Natural killer cell (primary cell): ENCODE measurements around the gene PRR5. TPM values are rescaled to one million over a fixed set of nuclear protein-coding genes. Genes with fewer than 3 reads are reported as not detected.

Experiments
- ATAC-seq, 3 donors: fragments of 150-1000 bp in 2 of 3; fragments of 200-7000 bp in 1 of 3; cut with Tn5 transposase; 1 replicate in 1 of 3; 2 replicates in 2 of 3; pipeline ENCODE4 v1.10.0; 2021; ENCODE audit warnings: mild to moderate bottlenecking in 2 of 3, moderate library complexity in 2 of 3
- DNase-seq, 2 donors: peaks; one replicate each; pipeline versions ENCODE4 v3.0.0 to v3.0.0-alpha.2; 2013 to 2021; ENCODE audit warnings: mixed read lengths in 1 of 2
- H3K27ac ChIP-seq: one replicate; pipeline ENCODE4 v1.5.1; 2013; ENCODE audit warnings: mild to moderate bottlenecking, low read length
- H3K27me3 ChIP-seq: one replicate; pipeline ENCODE4 v1.6.1; 2013; ENCODE audit warnings: low read length; ENCODE audit not compliant: control insufficient read depth, insufficient read depth
- H3K36me3 ChIP-seq: one replicate; pipeline ENCODE4 v1.6.1; 2013; ENCODE audit warnings: low read length; ENCODE audit not compliant: control insufficient read depth, insufficient read depth
- H3K4me1 ChIP-seq: one replicate; pipeline ENCODE4 v1.6.1; 2013; ENCODE audit warnings: low read length; ENCODE audit not compliant: control insufficient read depth, insufficient read depth
- H3K4me3 ChIP-seq: one replicate; pipeline ENCODE4 v1.5.1; 2013; ENCODE audit warnings: low read length
- H3K9me3 ChIP-seq: one replicate; pipeline ENCODE4 v1.6.1; 2013; ENCODE audit warnings: low read length; ENCODE audit not compliant: control insufficient read depth, insufficient read depth
- H3K27ac Mint-ChIP-seq, 2 donors: one replicate each; pipeline ENCODE4 v1.8.0; 2022; ENCODE audit warnings: mild to moderate bottlenecking in 2 of 2, mixed read lengths in 2 of 2, moderate library complexity in 1 of 2
- H3K27me3 Mint-ChIP-seq, 2 donors: one replicate each; pipeline ENCODE4 v1.8.0; 2022; ENCODE audit warnings: low read depth in 2 of 2, mixed read lengths in 2 of 2
- H3K36me3 Mint-ChIP-seq: one replicate; pipeline ENCODE4 v1.8.0; 2022; ENCODE audit warnings: mixed read lengths
- H3K4me1 Mint-ChIP-seq, 2 donors: one replicate each; pipeline ENCODE4 v1.8.0; 2022; ENCODE audit warnings: mixed read lengths in 2 of 2
- H3K4me3 Mint-ChIP-seq: one replicate; pipeline ENCODE4 v1.8.0; 2022; ENCODE audit warnings: mild to moderate bottlenecking, moderate library complexity, mixed read lengths
- H3K9me3 Mint-ChIP-seq, 2 donors: one replicate each; pipeline ENCODE4 v1.8.0; 2022; ENCODE audit warnings: mixed read lengths in 2 of 2
- CTCF ChIP-seq: fragments of 200-600 bp; IDR thresholded peaks from one replicate; pipeline ENCODE4 v1.8.0; 2022; ENCODE audit warnings: antibody characterized with exemption
- WGBS: methylation state at CpG from one replicate; pipeline ENCODE4 v1.1.7; 2013; ENCODE audit warnings: missing lambda C conversion rate; ENCODE audit not compliant: insufficient coverage; 5-methylcytosine and 5-hydroxymethylcytosine counted together
- intact Hi-C: fragments of 100-400 bp; cut with micrococcal nuclease; formaldehyde crosslinking; loops from one replicate; pipeline ENCODE4 v1.14.2; 2022
- total RNA-seq, 4 donors: library from RNA; stranded (reverse); fragments of 120-200 nt in 1 of 4; gene quantifications; one replicate each; pipeline versions ENCODE4 v1.2.3 to v1.2.4, GENCODE V29; 2013 to 2022

PRR5 gene
- total RNA-seq, 3 donors from 2014 or later (not counting 1 experiment from before 2014, with no cell fraction given): 92.6 to 133 (median 93.4) TPM

GRCh38 chr22:44683881-44684280 is 18.1 kb upstream of the PRR5 start:
- 70% methylated on average over 8 of the region's 8 CpGs for WGBS
- H3K36me3 ChIP-seq: peaks cover 2% of the 10 kb centered on the region
- DNase-seq: no peak
- Mint-ChIP-seq H3K27ac (peak overlapping the region; percentile 81 to 84), H3K9me3 (no peaks in the 10 kb centered on the region), H3K4me3 (peak overlapping the region; percentile 55), H3K27me3 (no peaks in the 10 kb centered on the region), H3K4me1 (peaks cover 47 to 76% of the 10 kb centered on the region in 2 donors), H3K36me3 (no peaks in the 10 kb centered on the region)
- ATAC-seq: no peak
- intact Hi-C loops: loop anchor here (2.0 to 10.0 kb wide), 3 partner anchors 15 to 689 kb away; no protein-coding TSS in a partner anchor
- TF ChIP-seq CTCF: no peak
- no peaks in the 10 kb centered on the region for H3K27me3 ChIP-seq
- H3K27ac ChIP-seq: peak overlapping the region; percentile 71
- no peaks in the 10 kb centered on the region for H3K9me3 ChIP-seq
- H3K4me1 ChIP-seq: peaks cover 59% of the 10 kb centered on the region
- no peak overlapping the region for H3K4me3 ChIP-seq

DNA sequence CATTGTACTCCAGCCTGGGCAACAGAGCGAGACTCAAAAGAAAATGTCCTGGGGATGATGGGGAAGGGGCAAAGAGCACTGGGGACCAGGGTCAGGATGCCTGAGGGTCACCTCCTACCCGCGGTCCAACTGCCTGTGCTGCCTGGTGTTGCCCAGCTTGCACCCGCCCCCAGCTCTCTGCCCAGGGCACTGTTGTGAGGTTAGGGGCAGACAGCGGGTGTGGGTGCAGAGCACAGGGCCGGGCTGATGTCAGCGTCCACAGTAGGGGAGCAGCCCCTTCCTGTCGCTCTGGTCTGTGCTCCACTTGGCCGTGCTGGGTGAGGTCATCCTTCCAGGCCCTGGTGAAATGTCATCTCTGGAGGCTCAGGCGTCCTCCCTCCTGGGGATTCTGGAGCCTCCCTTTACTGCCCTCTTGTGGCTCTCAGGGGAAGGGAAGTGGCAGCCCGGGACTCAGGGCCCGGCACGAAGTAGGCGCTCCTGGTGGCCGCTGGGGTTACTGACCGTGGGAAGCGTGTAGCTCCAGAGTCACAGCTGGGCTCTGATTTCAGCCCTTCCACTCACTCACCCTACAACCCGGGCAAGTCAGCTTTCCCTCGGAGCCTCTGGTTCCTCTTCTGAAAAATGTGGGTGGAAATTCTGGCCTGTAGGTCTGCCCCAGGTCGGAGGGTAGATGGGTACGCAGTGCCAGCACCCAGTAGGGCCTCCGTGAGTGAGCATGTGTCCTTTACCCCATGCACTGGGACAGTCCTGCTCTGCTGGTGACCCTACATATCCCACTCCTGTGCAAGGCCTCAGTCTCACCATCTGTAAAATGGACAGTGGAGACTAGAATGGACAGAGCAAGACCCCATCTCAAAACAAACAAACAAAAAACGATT is 17.3 kb upstream of the PRR5 start:
- H3K27me3 ChIP-seq: no peaks in the 10 kb centered on the region
- H3K4me1 ChIP-seq: peaks cover 59% of the 10 kb centered on the region
- Mint-ChIP-seq H3K9me3 (no peaks in the 10 kb centered on the region), H3K36me3 (no peaks in the 10 kb centered on the region), H3K27me3 (no peaks in the 10 kb centered on the region), H3K27ac (peak overlapping the region; percentile 81 to 84), H3K4me3 (peak overlapping the region; percentile 76), H3K4me1 (peaks cover 47 to 75% of the 10 kb centered on the region in 2 donors)
- DNase-seq (peak; percentile 80 to 93), ATAC-seq (peak; percentile 85 to 93 (median 88))
- no peak overlapping the region for H3K4me3 ChIP-seq
- 20% methylated on average over 22 of the region's 23 CpGs for WGBS
- H3K36me3 ChIP-seq: peaks cover 2% of the 10 kb centered on the region
- peak overlapping the region; percentile 71 for H3K27ac ChIP-seq
- intact Hi-C loops: loop anchor here (2.0 to 10.0 kb wide), 3 partner anchors 14 to 690 kb away; no protein-coding TSS in a partner anchor
- peak; percentile 99 for TF ChIP-seq CTCF
- no peaks in the 10 kb centered on the region for H3K9me3 ChIP-seq

GRCh38 chr22:44685384-44686056 is 16.5 kb upstream of the PRR5 start:
- Histone ChIP-seq H3K4me3 (no peak overlapping the region), H3K36me3 (no peaks in the 10 kb centered on the region), H3K27me3 (no peaks in the 10 kb centered on the region), H3K4me1 (peaks cover 58% of the 10 kb centered on the region), H3K9me3 (no peaks in the 10 kb centered on the region), H3K27ac (peak overlapping the region; percentile 71)
- DNase-seq (peak; percentile 57 to 92), ATAC-seq (peak; percentile 75 to 86 (median 82))
- Mint-ChIP-seq H3K9me3 (no peaks in the 10 kb centered on the region), H3K4me1 (peaks cover 47 to 78% of the 10 kb centered on the region in 2 donors), H3K27me3 (no peaks in the 10 kb centered on the region), H3K4me3 (peak overlapping the region; percentile 76), H3K36me3 (no peaks in the 10 kb centered on the region), H3K27ac (peak overlapping the region; percentile 81 to 84)
- WGBS: 46% methylated on average over 10 of the region's 11 CpGs
- intact Hi-C loops: loop anchor here (2.0 to 10.0 kb wide), 3 partner anchors 13 to 691 kb away; no protein-coding TSS in a partner anchor
- TF ChIP-seq CTCF: no peak
